SJCRH30 (cell line): ENCODE results near the gene SPTLC1. TPM values are rescaled to one million over a fixed set of nuclear protein-coding genes. Genes with fewer than 3 reads are reported as not detected.
A peak's percentile ranks its signal among the peaks of the same experiment; 100 is the strongest.
"Not testable (repeated sequence)": the region's sequence is repeated elsewhere in the genome, so short reads cannot be mapped to it uniquely, and the experiment has no call there.

Experiments used
- DNase-seq, 2 experiments: peaks; one replicate each; pipeline ENCODE4 v3.0.0-alpha.2; 2015 to 2020
- H3K27ac ChIP-seq: fragments of 250-450 bp; sonication (Bioruptor Pico); 2 replicates; pipeline ENCODE4 v1.5.1; 2020; ENCODE audit warnings: mild to moderate bottlenecking, moderate library complexity
- H3K27me3 ChIP-seq: fragments of 250-450 bp; sonication (Bioruptor Pico); 2 replicates; pipeline ENCODE4 v1.5.1; 2020; ENCODE audit warnings: mild to moderate bottlenecking, moderate library complexity
- H3K36me3 ChIP-seq: fragments of 250-450 bp; sonication (Bioruptor Pico); 2 replicates; pipeline ENCODE4 v1.5.1; 2020; ENCODE audit warnings: mild to moderate bottlenecking, moderate library complexity
- H3K4me1 ChIP-seq: fragments of 250-450 bp; sonication (Bioruptor Pico); 2 replicates; pipeline ENCODE4 v1.5.1; 2020; ENCODE audit warnings: mild to moderate bottlenecking, moderate library complexity
- H3K4me3 ChIP-seq: fragments of 250-450 bp; sonication (Bioruptor Pico); 2 replicates; pipeline ENCODE4 v1.5.1; 2020; ENCODE audit warnings: mild to moderate bottlenecking, moderate library complexity
- H3K9me3 ChIP-seq: fragments of 250-450 bp; sonication (Bioruptor Pico); replicated peaks from 2 replicates; pipeline ENCODE4 v1.5.1; 2020; ENCODE audit warnings: mild to moderate bottlenecking, moderate library complexity
- total RNA-seq: library from RNA; depleted of rRNA; stranded (reverse); fragments of >200 nt; shearing (Covaris generic); gene quantifications from 2 replicates; pipeline ENCODE4 v1.2.3, GENCODE V29; 2014

Gene SPTLC1
- total RNA-seq, 1 experiment from 2014 or later = 121 TPM

GRCh38 chr9:92036756-92037155 lies 78.5 kb downstream of the SPTLC1 start:
- peaks cover 13% of the 10 kb centered on the region for H3K36me3 ChIP-seq
- no peak overlapping the region for H3K4me3 ChIP-seq
- H3K27ac ChIP-seq = no peak overlapping the region
- no peak for DNase-seq
- no peaks in the 10 kb centered on the region for H3K4me1 ChIP-seq
- H3K9me3 ChIP-seq = peaks cover under 1% of the 10 kb centered on the region
- no peaks in the 10 kb centered on the region for H3K27me3 ChIP-seq

GRCh38 chr9:92036411-92036746 lies 78.8 kb downstream of the SPTLC1 start:
- H3K36me3 ChIP-seq = peaks cover 14% of the 10 kb centered on the region
- no peak overlapping the region for H3K4me3 ChIP-seq
- H3K27ac ChIP-seq = no peak overlapping the region
- no peaks in the 10 kb centered on the region for H3K4me1 ChIP-seq
- H3K27me3 ChIP-seq = no peaks in the 10 kb centered on the region
- DNase-seq = no peak
- H3K9me3 ChIP-seq = no peaks in the 10 kb centered on the region

GRCh38 chr9:92035687-92036410 lies 79.4 kb downstream of the SPTLC1 start:
- Histone ChIP-seq H3K4me3 (no peak overlapping the region), H3K27me3 (no peaks in the 10 kb centered on the region), H3K27ac (no peak overlapping the region), H3K9me3 (no peaks in the 10 kb centered on the region), H3K36me3 (peaks cover 19% of the 10 kb centered on the region), H3K4me1 (no peaks in the 10 kb centered on the region)
- DNase-seq = no peak

GRCh38 chr9:92035146-92035545 lies 80.1 kb downstream of the SPTLC1 start:
- Histone ChIP-seq H3K27me3 (no peaks in the 10 kb centered on the region), H3K9me3 (no peaks in the 10 kb centered on the region), H3K4me3 (no peak overlapping the region), H3K4me1 (no peaks in the 10 kb centered on the region), H3K36me3 (peaks cover 22% of the 10 kb centered on the region), H3K27ac (no peak overlapping the region)
- DNase-seq = no peak

GRCh38 chr9:92033991-92034390 lies 81.2 kb downstream of the SPTLC1 start:
- H3K27me3 ChIP-seq = no peaks in the 10 kb centered on the region
- no peaks in the 10 kb centered on the region for H3K4me1 ChIP-seq
- no peak overlapping the region for H3K4me3 ChIP-seq
- H3K9me3 ChIP-seq = no peaks in the 10 kb centered on the region
- DNase-seq = no peak
- H3K27ac ChIP-seq = no peak overlapping the region
- peaks cover 22% of the 10 kb centered on the region for H3K36me3 ChIP-seq

GRCh38 chr9:92033307-92033706 lies 81.9 kb downstream of the SPTLC1 start:
- H3K9me3 ChIP-seq = no peaks in the 10 kb centered on the region
- peaks cover 22% of the 10 kb centered on the region for H3K36me3 ChIP-seq
- no peaks in the 10 kb centered on the region for H3K27me3 ChIP-seq
- no peak overlapping the region for H3K27ac ChIP-seq
- no peak overlapping the region for H3K4me3 ChIP-seq
- H3K4me1 ChIP-seq = no peaks in the 10 kb centered on the region
- DNase-seq = no peak

- no peak overlapping the region for H3K4me3 ChIP-seq
- H3K36me3 ChIP-seq = peaks cover 22% of the 10 kb centered on the region
- no peaks in the 10 kb centered on the region for H3K27me3 ChIP-seq
- H3K9me3 ChIP-seq = no peaks in the 10 kb centered on the region
- no peaks in the 10 kb centered on the region for H3K4me1 ChIP-seq
- DNase-seq = no peak
- H3K27ac ChIP-seq = no peak overlapping the region
These were observed 82.3 kb downstream of the SPTLC1 start for GRCh38 chr9:92032891-92033290.

- H3K9me3 ChIP-seq = no peaks in the 10 kb centered on the region
- H3K4me1 ChIP-seq = no peaks in the 10 kb centered on the region
These were observed 84.8 kb downstream of the SPTLC1 start for GRCh38 chr9:92030367-92030766.

GRCh38 chr9:92029553-92029952 lies 85.7 kb downstream of the SPTLC1 start:
- Histone ChIP-seq H3K9me3 (no peaks in the 10 kb centered on the region), H3K4me1 (no peaks in the 10 kb centered on the region), H3K27me3 (no peaks in the 10 kb centered on the region), H3K4me3 (no peak overlapping the region), H3K27ac (no peak overlapping the region), H3K36me3 (peaks cover 13% of the 10 kb centered on the region)
- DNase-seq = no peak

More at GRCh38 chr9:92030367-92030766, 84.8 kb downstream of the SPTLC1 start:
- no peak overlapping the region for H3K27ac ChIP-seq
- H3K4me3 ChIP-seq = no peak overlapping the region
- H3K36me3 ChIP-seq = peaks cover 16% of the 10 kb centered on the region
- H3K27me3 ChIP-seq = no peaks in the 10 kb centered on the region
- DNase-seq = no peak

- Histone ChIP-seq H3K9me3 (no peaks in the 10 kb centered on the region), H3K4me3 (no peak overlapping the region), H3K27ac (no peak overlapping the region), H3K4me1 (no peaks in the 10 kb centered on the region), H3K36me3 (peaks cover 9% of the 10 kb centered on the region), H3K27me3 (no peaks in the 10 kb centered on the region)
- DNase-seq = no peak
These were observed 88.8 kb downstream of the SPTLC1 start for GRCh38 chr9:92026206-92027002.

- not testable (repeated sequence) for H3K4me1 ChIP-seq, H3K9me3 ChIP-seq, H3K4me3 ChIP-seq, H3K27ac ChIP-seq, H3K27me3 ChIP-seq, H3K36me3 ChIP-seq
- DNase-seq = peak; percentile 64 to 70
These were observed 93.2 kb downstream of the SPTLC1 start for GRCh38 chr9:92021785-92022541.

GRCh38 chr9:92019658-92020057 lies 95.6 kb downstream of the SPTLC1 start:
- no peak for DNase-seq
- no peak overlapping the region for H3K27ac ChIP-seq

GRCh38 chr9:92010705-92011536 lies 104.3 kb downstream of the SPTLC1 start:
- DNase-seq = peak in 1 of 2 experiments; percentile 11
- H3K4me3 ChIP-seq = no peak overlapping the region
- H3K27ac ChIP-seq = no peak overlapping the region
- peaks cover 4% of the 10 kb centered on the region; the same call in 1 of the 2 replicates for H3K27me3 ChIP-seq
- H3K4me1 ChIP-seq = no peaks in the 10 kb centered on the region
- no peaks in the 10 kb centered on the region for H3K36me3 ChIP-seq
- H3K9me3 ChIP-seq = no peaks in the 10 kb centered on the region

More at GRCh38 chr9:92019658-92020057, 95.6 kb downstream of the SPTLC1 start:
- H3K27me3 ChIP-seq = no peaks in the 10 kb centered on the region; the same call in 1 of the 2 replicates
- H3K36me3 ChIP-seq = no peaks in the 10 kb centered on the region
- no peak overlapping the region for H3K4me3 ChIP-seq
- no peaks in the 10 kb centered on the region for H3K4me1 ChIP-seq
- H3K9me3 ChIP-seq = no peaks in the 10 kb centered on the region

GRCh38 chr9:92010253-92010652 lies 105.0 kb downstream of the SPTLC1 start:
- H3K27me3 ChIP-seq, H3K4me1 ChIP-seq, H3K36me3 ChIP-seq, DNase-seq, H3K4me3 ChIP-seq, H3K9me3 ChIP-seq, H3K27ac ChIP-seq: not testable (repeated sequence)
